GM19372 (cell line): ENCODE measurements around the gene ABCA7.

ENCODE experiments used
- ATAC-seq: cut with Tn5 transposase; IDR thresholded peaks from one replicate; pipeline ENCODE4 v1.9.1; 2021; ENCODE audit warnings: mild to moderate bottlenecking, low read depth, moderate library complexity; ENCODE audit not compliant: unreplicated experiment

The ABCA7 gene

DNA sequence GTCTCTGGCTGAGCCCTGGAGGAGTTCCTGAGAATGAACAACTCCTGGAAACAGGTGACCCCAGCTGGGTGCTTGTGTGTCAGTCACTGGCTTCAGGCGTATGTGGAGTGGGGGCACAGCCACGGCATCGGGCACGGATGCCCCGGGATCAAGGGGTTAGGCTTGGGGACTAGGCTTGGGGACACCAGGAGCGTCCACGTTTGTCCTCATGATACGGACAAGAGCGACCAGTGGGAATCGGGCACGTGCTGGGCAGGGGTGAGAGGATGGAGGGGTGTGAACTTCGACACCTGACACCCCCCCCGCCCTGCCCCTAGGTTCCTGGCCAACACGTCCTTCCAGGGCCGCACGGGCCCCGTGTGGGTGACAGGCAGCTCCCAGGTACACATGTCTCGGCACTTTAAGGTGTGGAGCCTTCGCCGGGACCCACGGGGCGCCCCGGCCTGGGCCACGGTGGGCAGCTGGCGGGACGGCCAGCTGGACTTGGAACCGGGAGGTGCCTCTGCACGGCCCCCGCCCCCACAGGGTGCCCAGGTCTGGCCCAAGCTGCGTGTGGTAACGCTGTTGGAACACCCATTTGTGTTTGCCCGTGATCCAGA, 35.6 kb upstream of the ABCA7 start:
- no peak for ATAC-seq

DNA sequence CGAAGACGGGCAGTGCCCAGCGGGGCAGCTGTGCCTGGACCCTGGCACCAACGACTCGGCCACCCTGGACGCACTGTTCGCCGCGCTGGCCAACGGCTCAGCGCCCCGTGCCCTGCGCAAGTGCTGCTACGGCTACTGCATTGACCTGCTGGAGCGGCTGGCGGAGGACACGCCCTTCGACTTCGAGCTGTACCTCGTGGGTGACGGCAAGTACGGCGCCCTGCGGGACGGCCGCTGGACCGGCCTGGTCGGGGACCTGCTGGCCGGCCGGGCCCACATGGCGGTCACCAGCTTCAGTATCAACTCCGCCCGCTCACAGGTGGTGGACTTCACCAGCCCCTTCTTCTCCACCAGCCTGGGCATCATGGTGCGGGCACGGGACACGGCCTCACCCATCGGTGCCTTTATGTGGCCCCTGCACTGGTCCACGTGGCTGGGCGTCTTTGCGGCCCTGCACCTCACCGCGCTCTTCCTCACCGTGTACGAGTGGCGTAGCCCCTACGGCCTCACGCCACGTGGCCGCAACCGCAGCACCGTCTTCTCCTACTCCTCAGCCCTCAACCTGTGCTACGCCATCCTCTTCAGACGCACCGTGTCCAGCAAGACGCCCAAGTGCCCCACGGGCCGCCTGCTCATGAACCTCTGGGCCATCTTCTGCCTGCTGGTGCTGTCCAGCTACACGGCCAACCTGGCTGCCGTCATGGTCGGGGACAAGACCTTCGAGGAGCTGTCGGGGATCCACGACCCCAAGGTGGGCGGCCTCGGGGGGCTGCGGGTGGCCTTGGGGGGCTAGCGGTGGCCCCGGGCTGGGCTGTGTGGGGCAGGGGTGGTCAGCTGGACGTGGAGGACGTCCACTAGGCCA, 34.9 kb upstream of the ABCA7 start:
- no peak for ATAC-seq

DNA sequence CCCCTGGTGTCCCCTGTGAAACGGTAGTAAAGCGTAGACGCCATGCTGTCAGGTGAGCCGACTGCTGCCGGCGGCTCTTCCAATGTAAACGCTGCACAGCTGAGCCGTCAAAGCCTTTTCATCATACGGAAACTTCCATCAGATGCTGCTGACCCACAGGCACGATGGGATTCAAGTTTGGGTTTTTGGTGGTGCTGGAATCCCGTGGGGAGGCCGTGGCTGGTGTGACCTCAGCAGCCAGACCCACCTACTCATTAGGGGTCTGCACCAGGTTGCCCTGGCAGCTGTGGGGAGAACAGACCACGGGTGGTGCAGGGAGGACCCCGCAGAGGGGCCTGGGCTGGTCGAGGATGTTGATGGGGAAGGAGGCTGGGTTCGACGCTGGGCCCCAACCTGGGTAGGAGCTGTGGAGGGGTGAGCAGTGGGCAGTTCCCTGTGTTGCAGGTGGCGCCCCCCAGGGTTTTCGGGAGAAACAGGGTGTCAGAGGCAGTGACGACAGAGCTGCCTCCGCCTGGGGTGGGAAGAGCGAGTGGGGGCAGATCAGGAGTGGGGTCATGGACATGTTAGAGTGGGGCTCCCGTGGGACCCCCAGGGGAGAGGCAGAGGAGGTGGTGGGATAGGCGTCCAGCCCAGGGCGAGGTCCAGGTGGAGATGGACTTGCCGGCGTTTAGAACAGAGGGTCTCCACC, 33.1 kb upstream of the ABCA7 start:
- no peak for ATAC-seq

DNA sequence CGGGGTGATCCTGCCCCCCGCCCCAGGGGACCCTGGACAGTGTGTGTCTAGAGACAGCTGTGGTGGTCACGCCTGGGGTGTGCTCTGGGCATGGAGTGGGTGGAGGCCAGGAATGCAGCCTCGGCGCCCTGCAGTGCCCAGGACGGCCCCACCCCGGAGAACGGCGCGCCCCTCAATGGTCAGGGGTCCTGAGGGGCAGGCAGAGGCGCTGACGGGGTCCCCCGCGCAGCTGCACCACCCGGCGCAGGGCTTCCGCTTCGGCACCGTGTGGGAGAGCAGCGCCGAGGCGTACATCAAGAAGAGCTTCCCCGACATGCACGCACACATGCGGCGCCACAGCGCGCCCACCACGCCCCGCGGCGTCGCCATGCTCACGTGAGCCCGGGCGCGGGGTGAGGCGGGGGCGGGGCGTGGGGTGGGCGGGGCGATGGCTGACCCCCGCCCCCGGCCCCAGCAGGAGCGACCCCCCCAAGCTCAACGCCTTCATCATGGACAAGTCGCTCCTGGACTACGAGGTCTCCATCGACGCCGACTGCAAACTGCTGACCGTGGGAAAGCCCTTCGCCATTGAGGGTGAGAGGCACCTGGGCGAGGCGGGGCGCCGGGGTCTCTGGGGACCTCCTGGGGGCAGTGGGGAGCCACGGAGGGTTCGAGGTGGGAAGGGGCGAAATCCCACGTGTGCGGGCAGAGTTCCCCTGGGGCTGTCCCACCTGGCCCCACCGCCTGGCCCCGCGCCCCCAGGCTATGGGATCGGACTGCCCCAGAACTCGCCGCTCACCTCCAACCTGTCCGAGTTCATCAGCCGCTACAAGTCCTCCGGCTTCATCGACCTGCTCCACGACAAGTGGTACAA, 32.3 kb upstream of the ABCA7 start:
- ATAC-seq, result no peak

DNA sequence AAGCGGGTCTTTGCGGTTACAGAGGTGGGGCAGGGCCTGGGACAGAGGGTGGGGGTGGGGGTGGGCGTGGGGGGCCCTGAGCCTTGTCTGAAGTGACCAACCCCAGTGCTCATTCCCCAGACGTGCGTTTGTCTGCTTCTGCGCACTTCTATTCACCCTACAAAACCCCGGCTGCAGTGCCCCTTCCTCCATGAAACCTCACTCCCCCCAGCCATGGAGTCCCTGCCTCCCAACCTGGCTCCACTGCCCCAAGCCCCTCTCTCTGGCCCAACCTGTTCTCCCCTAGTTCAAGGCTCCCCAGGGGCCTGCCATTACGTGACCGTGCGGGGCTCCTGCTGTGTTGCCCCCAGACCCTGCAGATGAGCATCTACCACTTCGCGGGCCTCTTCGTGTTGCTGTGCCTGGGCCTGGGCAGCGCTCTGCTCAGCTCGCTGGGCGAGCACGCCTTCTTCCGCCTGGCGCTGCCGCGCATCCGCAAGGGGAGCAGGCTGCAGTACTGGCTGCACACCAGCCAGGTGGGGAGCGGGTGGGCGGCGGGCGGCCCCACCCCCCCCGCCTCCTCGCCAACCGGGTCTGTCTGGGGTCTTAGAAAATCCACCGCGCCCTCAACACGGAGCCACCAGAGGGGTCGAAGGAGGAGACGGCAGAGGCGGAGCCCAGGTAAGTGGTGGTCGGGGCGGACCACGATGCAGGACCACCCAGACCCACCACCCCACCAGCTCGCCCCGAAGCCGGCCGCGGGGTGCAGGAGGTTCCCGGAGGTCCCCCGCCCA, 31.5 kb upstream of the ABCA7 start:
- no peak for ATAC-seq

DNA sequence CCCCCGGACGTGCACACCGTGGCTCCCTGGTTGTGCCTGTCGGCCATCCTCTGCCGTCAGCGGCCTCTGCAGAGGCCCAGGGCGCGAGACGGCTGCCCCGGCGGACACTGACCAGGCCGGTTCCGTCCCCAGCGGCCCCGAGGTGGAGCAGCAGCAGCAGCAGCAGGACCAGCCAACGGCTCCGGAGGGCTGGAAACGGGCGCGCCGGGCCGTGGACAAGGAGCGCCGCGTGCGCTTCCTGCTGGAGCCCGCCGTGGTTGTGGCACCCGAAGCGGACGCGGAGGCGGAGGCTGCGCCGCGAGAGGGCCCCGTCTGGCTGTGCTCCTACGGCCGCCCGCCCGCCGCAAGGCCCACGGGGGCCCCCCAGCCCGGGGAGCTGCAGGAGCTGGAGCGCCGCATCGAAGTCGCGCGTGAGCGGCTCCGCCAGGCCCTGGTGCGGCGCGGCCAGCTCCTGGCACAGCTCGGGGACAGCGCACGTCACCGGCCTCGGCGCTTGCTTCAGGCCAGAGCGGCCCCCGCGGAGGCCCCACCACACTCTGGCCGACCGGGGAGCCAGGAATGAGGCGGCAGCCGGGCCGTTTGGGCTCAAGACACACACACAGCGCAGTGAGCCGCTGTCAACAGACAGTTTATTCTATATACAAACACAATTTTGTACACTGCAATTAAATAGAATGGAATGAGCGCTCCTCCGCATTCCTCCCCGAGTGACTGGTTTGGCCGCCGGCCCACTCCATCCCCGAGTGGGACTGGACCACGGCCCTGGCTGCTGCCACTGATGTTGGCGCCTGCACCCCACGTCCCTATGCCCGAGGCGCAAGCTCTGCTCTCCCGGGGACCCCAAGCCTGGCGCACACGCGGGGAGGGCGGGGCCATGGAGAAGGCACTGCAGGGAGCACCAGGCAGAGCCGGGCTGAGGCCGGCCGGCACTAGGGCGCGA, 30.6 kb upstream of the ABCA7 start:
- no peak for ATAC-seq

DNA sequence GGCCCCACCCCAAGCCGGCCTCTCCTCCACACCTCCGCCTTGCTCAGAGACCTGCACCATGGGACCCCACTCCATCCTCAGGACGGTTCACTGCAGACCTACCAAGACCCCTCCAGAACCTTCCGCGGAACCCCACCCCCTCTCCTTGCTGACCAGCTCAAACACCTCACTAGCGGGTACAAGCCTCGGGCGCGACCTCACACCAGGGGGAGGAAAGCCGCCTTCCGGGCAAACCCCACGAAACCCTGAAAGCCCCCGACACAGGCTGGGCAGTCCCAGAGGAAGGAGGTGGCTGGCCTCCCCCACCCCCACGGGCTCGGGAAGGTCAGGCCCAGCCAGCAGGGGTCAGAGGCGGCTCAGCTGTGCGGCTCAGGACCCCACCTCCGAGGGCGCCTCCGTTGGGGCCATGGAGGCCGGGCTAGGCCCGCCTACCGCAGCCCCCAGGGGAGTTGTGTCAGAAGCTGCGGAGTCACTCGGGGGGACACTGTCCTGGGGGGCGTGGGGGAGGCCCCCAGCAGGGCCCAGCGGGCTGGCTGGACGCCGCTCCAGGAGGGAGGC, 29.8 kb upstream of the ABCA7 start:
- ATAC-seq, result no peak

DNA sequence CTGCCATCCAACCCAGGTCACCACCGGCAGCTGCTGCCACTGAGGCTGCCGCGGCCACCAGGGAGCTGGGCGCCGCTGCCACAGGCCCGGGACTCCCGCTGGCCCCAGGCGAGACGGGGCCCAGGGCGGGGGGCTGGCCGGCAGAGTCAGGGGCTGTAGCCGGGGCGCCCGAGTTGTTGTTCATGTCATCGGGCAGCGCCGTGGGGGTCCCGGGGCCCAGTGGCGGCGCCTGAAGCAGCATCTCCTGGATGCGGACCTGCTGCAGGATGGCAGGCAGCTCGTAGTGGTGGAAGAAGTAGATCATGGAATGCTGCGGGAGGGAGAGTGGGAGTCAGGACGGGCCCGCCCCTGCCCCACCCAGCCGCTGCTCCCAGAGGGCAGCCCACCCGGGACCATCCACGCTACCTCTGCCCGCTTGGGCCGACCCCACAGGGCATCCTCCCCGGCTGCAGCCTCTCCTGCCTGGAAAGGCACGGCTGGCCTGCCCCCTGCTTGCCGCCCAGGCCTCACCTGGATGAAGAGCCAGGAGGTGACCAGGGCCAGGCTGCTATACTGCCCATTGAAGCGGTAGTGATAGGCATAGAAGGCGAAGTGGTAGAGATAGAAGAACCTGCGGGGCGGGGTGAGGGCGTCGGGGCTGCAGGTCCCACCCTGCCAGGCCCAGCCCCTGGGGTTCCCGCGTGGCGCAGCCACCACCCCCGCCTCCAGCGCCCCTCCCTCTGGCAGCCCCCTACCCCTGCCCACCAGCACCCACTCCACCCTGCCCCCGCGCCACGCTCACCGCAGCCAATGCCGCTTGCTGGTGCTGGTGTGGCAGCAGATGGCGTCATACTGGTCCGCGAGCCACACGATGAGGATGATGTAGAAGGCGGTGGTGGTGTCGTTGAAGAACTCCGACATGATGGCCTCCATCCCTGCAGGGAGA, 29.1 kb upstream of the ABCA7 start:
- no peak for ATAC-seq

DNA sequence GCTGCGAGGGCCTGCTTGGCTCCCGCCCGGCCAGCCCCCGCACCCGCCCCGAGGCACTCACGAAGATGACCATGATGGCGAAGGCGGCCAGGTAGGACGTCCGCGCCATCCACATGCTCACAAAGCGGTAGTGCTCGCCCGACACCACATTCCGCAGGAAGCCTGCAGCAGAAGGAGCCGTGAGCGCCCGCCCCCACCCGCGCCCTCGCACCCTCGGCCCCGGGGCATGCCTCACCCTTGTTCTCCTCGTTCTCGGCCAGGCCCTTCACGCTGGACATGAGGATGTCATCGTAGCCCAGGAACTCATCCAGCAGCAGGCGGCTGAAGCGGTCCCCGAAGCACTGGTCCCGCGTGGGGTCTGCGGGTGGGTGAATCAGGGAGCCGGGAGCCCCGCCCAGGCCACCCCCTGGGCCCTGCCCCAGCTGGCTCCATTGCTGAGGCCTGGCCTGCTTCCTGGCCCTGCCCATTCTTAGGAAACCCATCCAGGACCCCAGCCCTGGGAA, 28.0 kb upstream of the ABCA7 start:
- ATAC-seq, result no peak

DNA sequence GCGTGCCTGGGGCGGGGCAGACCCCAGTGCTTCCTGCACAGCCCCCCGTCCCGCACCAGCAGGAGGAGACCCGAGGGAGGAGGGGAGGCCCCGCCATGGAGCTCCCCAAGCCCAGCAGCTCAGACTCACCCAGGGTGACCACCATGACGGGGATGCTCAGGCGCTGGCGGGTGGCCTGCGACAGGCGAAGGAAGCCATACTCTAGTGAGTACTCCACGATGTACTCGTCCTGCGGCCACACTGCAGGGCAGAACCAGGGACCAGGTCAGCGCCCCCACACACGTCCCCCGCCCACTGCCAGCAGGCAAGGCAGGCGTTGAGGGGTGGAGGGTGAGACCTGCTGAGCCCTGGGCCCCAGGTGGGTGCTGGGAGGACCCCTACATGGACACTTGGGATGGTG, 27.6 kb upstream of the ABCA7 start:
- no peak for ATAC-seq

DNA sequence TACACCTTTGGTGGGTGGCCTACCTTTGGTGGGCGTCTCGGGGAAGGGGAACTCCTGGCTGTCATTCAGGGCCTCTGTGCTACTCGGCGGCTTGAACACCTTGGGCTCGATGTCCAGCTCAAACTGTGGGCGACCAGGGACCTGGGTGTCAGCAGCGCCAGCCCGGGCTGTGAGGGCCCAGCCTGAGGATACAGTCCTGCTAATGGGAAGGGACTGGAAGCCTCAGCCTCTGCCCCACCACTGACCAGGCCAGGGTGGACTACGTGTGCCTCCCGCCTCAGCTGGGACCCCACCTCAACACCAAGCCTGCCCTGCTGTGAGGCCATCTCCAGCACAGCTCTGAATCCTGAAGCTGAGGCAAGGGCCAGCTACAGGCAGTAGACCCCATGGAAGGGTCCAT, 26.7 kb upstream of the ABCA7 start:
- ATAC-seq, result no peak

DNA sequence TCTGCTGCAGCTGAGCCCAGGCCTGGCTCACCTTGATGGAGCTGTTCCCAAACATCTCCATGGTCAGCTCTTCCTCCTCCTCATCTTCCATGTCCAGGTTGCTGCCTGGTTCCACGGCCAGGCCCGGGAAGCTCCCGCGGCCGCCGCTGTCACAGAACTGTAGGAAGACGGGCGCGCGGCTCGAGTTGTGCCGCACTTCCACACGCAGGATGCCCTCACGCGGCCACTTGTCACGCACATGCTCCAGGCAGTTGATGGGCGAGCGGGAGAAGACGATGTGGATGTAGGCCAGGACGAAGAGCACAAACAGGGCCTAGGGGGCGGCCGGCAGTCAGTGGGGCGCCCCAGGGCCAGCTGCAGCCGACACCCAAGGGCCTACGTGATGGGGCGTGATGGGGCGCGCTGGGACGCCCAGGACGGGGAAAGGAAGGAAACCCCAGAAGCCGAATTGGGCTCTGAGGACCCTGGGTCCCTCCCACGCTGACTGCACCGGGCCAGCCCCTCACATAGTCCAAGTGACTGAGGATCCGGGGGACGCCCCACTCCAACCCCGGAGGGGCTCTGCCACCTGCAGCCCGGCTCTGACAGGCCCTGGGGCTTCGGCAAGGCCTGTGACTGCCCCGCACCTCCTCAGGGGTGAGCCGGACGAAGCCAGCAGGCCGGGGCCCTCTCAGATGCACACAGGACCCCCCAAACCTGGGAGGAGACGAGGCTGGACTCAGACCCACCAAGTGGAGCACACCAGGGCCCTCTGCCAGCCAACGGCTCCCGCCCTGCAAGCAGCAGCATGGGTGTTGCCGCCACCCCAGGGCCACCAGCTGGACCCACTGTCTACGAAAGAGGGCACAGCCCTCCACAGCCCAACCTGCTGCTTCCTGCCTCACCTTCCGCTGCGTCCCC, 25.5 kb upstream of the ABCA7 start:
- no peak for ATAC-seq

DNA sequence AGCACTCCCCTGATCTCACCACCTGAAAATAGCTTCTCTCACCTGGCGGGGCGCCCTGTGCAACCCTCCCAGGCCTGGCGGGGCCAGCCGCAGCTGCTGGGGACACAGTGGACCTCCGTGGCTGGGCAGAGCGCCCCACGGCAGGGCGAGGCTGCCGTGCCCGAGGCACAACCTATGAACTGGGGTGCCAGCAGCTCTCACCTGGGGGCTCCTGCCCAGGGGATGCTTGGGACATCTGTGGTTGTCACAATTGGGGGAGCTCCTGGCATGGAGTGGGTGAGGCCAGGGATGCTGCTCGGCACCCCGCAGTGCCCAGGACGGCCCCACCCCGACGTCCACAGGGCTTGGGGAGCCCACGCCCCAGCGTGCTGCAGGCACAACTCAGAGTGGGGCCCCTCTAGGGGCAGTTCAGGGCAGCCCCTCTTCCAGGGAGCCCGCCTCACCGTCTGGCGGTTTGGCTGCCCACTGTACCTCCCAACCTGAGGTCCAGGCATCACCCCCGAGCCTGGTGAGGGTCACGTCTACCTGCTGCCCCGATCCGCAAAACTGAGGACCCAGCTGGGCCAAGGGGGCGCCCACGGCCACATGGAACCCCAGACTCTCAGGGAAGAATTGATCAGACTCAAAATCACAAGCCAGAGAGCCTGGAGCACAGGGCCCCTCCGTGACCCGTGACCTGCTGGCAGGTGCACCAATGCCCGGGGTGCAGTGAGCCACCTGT, 24.7 kb upstream of the ABCA7 start:
- ATAC-seq, result no peak

DNA sequence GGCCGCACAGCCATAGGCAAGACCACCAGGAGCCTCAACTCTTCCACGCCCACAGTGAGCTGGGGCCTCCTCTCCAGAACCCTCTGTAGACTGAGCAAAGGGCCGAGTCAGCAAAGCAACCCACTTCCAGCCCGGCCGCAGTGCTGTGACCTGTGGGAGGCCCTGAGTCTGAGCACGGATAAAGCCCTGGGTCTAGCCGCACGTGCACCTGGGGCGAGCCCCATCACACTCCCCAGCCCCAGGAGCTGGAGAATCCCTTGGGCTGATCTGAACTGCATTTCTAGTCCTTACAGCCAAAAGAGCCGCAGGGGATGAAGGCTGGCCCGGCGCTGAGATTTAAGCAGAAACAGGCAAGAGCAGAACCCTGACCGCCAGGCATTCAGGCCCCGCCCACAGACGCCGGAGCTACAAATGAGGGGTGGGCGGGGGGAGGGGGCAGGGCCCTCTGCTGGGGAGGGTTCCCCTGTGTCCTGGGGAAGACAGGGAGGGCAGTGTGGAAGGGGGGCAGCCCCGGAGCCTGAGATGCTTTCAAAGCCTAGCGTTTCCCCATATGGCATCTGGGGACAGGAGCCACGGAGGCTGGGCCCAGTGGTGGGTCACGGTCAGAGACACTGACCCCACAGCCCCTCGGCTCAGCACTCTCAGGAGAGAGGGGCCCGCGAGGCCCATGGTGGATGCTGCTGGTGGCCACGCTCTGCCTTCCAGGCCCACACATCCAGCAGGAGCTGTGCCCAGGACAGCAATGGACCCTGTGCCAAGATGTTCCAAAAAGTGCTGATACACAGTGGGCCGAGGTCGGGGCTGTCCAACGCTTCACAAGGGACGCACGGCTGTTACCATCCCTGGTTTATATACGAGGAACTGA, 23.9 kb upstream of the ABCA7 start:
- no peak for ATAC-seq

DNA sequence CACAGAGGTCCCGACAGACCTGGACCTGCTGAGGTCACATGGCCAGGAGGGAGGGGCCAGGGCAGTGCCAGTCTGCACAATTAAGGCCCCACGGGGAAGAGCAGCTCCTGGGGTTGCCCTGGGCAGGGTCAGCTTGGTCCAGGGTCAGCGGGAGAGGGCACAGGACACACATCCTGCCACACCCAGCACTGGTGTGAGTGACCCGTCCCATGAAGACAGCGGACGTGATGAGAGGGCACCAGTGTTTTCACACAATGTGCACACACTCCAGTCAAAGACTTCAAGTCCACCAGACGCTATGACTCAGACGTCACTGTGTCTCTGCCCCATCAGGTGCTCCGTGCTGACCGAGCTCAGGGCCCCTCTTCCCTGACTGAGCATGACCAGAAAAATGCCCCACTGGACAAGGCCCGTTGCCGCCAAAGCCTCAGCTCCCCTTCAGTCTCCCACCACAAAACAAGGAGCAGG, 23.2 kb upstream of the ABCA7 start:
- no peak for ATAC-seq
